ENCODE measurements around the gene ANKH.

ANKH gene

DNA sequence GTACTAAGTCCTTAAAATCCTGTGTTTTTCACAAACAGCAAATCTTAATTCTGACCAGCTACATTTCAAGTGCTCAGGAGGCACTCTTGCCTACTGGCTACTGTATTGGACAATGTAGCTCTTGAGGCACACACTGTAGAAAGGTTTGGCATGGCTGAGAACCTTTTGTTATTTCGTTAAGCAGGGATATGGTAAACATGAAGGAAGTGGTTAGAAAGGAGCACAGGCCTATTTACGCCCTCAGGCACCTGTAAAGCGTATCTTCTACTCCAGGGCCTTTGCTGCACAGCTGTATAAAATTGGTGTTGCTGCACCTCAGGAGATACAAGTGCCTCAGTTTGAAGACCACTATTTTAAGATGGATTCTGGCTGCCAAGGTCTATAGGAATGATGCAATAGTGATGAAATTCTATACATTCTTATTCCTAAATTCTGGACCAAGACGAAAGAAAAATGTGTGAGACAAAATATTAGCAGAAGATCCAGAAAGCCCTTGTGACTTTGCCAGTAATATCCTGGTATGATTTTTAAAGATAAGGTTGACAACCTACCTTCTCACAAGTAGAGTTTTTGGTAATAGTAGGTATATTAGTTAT is 216.3 kb downstream of the ANKH start:
- DNase-seq, result no peak
